ENCODE data around the gene PLEK. TPM values are rescaled to one million over a fixed set of nuclear protein-coding genes. Genes with fewer than 3 reads are reported as not detected.
"Not testable (repeated sequence)": the region's sequence is repeated elsewhere in the genome, so short reads cannot be mapped to it uniquely, and the experiment has no call there.

The PLEK gene
- total RNA-seq, 1 donor, result under 0.01 TPM

DNA sequence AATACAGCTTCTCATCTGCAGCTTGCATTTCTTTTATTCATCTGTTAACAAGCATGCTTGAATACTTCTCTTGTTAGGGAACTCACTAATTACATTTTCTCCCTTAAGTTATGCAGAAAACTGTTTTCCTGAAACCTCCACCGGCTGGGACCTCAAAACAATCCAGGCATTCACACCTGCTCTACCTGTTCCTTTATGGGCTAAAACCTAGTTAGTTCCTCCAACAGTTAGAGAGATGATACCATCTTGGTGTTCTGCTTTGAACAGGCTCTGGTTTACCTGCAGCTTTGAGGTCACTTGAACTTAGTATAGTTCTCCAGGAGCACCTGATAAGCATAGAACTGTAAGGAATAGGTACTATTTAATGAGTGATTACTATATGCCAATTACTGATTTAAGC is 6.1 kb downstream of the PLEK start:
- TF ChIP-seq, protein P1, sequence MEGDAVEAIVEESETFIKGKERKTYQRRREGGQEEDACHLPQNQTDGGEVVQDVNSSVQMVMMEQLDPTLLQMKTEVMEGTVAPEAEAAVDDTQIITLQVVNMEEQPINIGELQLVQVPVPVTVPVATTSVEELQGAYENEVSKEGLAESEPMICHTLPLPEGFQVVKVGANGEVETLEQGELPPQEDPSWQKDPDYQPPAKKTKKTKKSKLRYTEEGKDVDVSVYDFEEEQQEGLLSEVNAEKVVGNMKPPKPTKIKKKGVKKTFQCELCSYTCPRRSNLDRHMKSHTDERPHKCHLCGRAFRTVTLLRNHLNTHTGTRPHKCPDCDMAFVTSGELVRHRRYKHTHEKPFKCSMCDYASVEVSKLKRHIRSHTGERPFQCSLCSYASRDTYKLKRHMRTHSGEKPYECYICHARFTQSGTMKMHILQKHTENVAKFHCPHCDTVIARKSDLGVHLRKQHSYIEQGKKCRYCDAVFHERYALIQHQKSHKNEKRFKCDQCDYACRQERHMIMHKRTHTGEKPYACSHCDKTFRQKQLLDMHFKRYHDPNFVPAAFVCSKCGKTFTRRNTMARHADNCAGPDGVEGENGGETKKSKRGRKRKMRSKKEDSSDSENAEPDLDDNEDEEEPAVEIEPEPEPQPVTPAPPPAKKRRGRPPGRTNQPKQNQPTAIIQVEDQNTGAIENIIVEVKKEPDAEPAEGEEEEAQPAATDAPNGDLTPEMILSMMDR (IDR thresholded peaks at IDR 0.05; ENCODE audit: insufficient read depth, low read length), result no peak
- H3K4me3 ChIP-seq (ENCODE audit: low read depth, low read length), result no peak overlapping the region
- DNase-seq (ENCODE audit: low read depth), result no peak

DNA sequence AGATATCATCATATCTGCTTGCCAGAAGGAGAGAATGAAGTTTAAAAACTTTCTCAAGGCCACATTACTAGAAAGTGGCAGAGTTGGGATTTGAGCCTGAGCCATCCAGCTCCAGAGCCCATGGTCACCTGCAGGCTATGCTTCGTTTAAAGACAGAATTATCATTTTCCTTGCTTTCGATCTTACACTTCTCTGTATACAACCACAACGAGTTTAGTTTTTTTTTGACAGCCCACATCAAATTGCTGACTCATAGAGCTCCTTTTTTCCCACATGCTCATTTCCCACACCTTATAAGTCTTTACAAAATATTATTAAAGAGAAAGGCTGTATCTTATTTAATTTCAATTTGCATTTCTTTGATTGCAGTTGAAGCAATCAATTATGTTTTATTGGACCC is 6.5 kb downstream of the PLEK start:
- no peak overlapping the region for H3K4me3 ChIP-seq (ENCODE audit: low read depth, low read length)
- TF ChIP-seq, protein P1 (IDR thresholded peaks at IDR 0.05; ENCODE audit: insufficient read depth, low read length), result no peak
- no peak for DNase-seq (ENCODE audit: low read depth)

DNA sequence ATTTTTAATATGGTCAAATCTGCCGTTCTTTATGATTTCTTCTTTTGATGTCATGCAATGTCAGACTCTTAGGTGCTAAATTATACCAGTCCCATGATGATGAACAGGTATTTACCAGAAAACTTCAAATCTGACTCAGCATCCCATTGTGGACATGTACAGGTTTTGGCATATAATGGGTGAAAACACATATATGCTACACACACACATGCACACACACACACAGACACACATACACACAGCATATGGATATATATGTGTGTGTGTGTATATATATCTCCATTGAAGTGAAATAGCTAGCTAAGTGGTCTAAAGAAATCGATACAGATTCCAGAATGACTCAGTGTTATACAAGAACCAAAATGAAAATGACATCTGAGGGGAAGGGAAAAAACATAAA is 7.4 kb downstream of the PLEK start:
- no peak overlapping the region for H3K4me3 ChIP-seq (ENCODE audit: low read depth, low read length)
- DNase-seq (ENCODE audit: low read depth), result no peak
- TF ChIP-seq, protein P1 (IDR thresholded peaks at IDR 0.05; ENCODE audit: insufficient read depth, low read length), result no peak

DNA sequence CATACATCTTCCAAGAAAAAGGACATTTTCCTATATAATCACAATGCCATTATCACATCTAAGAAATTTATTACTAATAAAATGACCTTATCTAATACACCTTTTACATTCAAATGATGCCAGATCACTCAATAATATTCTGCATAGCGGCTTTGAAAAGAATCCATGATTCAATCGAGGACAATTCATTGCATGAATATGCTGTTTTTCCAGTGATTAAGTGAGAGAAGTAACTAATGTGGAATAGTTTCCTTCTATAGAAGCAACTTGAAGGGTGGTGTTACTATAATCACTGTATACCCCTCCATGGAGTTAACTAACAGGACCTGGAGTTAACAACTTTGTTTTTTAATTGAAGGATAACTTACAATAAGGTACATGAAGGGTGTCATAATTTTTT is 9.1 kb downstream of the PLEK start:
- TF ChIP-seq, protein P1 (IDR thresholded peaks at IDR 0.05; ENCODE audit: insufficient read depth, low read length), result no peak
- no peak for DNase-seq (ENCODE audit: low read depth)
- no peak overlapping the region for H3K4me3 ChIP-seq (ENCODE audit: low read depth, low read length)

DNA sequence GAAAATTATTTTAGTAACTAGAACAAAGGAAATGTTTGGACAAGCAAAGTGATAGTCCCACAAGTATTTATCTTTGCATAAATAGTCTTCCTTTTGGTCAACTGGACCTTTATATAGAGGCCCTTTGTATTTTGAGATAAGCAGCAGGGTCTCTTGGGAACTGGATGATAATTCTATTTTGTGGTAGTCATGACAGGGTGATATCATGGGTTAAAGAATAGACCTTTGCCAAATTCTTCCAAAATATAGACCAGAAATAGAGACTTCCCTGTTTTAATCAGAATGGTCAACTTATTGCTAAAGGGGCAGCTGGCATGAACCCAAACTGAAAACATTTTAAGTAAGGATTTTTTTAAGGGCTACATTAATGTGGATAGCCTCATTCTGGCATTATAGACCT is 10.5 kb downstream of the PLEK start:
- H3K4me3 ChIP-seq (ENCODE audit: low read depth, low read length), result no peak overlapping the region
- TF ChIP-seq, protein P1 (IDR thresholded peaks at IDR 0.05; ENCODE audit: insufficient read depth, low read length), result no peak
- no peak for DNase-seq (ENCODE audit: low read depth)

DNA sequence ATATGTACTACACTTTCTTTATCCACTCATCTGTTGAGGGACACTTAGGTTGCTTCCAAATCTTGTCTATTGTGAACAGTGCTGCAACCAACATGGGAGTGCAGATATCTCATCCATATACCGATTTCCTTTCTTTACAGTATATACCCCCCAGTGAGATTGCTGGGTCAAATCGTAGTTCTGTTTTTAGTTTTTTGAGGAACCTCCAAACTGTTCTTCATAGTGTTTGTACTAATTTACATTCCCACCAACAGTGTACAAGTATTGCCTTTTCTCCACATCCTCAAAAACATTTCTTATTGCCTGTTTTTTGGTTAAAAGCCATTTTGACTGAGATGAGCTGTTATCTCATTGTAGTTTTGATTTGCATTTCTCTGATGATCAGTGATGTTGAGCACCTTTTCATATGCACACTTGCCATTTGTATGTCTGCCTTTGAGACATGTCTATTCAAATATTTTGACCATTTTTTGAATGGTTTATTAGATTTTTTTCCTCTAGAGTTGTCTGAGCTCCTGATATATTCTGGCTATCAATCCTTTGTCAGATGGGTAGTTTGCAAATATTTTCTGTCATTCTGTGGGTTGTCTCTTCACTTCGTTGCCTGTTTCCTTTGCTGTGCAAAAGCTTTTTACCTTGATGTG is 12.2 kb downstream of the PLEK start:
- TF ChIP-seq, protein P1 (IDR thresholded peaks at IDR 0.05; ENCODE audit: insufficient read depth, low read length), result no peak
- no peak for DNase-seq (ENCODE audit: low read depth)
- H3K4me3 ChIP-seq (ENCODE audit: low read depth, low read length), result no peak overlapping the region

DNA sequence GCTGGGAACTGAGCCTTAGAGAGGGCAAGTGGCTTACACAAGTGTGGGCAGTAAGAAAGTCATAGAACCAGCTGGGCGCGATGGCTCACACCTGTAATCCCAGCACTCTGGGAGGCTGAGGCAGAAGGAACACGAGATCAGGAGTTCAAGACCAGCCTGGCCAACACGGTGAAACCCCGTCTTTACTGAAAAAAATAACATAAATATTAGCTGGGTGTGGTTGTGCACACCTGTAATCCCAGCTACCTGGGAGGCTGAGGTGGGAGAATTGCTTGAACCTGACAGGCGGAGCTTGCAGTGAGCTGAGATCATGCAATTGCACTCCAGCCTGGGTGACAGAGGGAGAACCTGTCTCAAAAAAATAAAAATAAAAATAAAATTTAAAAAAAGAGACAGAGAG is 13.7 kb downstream of the PLEK start:
- H3K4me3 ChIP-seq (ENCODE audit: low read depth, low read length); DNase-seq (ENCODE audit: low read depth): not testable (repeated sequence)

Data from fibroblast of the aortic adventitia (primary cell).